Activated CD4-positive, alpha-beta T cell treated with anti-CD3 and anti-CD28 coated beads, Interleukin-2, amount 50 U/mL, for 1 hour (primary cell): ENCODE data around the gene IFNW1.
"Not testable (repeated sequence)": the region's sequence is repeated elsewhere in the genome, so short reads cannot be mapped to it uniquely, and the experiment has no call there.

Experiments used
- DNase-seq: peaks from one replicate; pipeline ENCODE4 v3.0.0-alpha.2; 2020

The IFNW1 gene

DNA sequence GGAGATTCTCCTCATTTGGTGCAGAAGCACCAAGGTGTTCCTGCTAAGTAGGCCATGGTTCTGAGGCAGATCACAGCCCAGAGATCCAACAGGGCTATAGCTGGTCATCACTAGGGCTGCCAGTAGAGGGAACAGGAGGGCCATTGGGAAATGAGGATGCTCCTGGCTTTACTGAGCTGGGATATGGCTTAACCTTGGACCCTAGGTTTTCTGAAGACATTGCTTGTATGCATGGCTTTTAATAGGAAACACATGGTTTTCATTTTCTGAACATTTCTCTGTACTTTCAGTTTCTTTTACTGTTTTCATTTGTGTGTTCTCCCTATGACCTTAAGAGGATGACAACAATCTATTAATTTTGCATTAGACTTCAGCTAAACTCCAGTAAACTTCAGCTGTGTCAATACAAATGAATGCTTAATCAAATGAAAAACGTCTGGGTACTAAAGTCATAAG, at the start of gene IFNW1:
Gene IFNW1, minus strand, starts transcription at position 406 of the 456 bp plus-strand sequence. Its CDS starts 262 bp downstream, at position 144.
- DNase-seq: no peak

DNA sequence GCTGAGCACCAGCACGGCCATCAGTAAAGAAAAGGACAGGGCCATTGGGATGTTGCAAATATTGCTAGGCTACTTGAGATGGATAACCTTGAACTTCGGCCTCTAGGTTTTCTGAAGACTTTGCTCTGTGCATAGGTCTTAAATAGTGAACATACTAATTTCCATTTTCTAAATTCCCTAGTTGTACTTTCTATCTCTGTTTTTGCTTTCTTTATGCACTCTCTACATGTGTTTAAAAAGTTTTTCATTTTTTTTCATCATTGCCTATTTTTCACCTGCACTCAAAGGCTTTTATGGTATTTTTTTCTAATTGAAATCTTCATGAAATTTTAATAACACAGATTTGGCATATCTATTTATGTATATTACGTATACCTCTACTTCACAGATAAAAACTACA, 45.9 kb upstream of the IFNW1 start, which contains the start of gene IFNA4:
Gene IFNA4, minus strand, starts transcription at position 101 of the 400 bp plus-strand sequence. Its CDS starts 56 bp downstream, at position 45.
- not testable (repeated sequence) for DNase-seq

DNA sequence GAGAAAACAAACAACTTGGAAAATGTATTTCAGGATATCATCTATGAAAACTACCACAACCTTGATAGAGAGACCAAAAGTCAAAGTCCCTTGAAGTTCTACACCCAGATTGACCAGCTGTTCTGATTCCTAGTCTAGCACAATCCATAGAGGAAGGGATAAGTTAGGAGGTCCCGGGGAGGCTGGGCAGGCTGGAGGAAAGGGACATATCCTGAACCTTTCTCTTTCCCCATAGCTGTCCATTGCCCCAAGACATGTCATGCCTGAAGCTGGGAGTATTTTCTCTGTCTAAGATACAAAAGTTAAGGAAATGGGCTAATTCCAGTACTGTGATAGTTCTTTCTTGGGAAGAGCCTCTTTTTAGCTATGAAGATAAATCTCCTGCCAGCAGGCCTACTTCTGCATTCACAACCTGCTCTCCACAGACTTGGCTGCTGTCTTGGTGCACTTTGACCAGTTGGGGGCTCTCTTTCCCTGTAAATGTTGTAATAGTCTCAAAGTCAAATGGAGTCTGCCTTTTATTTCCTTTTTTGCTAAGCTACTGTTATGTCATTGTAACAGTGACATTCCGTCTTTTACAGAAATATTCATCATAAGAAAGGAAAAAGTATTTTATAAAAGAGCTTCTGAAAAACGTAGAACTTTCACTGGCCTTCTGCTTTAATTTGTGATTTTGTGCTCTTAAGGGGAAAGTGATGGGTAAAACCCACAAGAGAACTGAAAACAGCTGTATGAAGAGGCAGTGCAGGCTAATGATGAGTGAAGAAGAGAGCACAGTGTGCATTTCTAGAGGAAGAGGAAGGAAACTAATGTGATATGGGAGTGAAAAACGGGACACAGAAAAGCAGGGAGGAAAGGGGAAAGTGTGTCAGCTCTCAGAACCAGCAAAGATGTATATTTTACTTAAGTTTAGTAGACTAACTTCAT, 41.4 kb upstream of the IFNW1 start:
- DNase-seq: not testable (repeated sequence)

DNA sequence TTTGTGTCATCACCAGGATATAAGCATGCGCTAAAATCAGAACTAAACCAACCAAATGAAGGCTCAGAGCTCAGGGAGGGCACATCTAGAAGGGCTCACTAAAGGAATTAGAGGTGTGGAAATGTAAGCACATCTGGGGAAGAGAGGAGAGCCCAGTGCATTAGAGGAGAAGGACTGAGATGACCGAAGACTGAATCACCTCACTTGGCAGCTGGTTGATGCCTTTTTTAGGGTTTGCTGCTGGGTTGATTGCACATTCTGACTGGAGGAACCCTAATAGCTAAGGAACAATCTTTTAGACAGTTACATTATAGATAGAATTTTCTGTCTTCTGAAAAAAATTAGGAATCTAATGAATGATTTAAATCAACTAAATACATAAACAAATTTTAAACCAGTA, 33.0 kb upstream of the IFNW1 start:
- no peak for DNase-seq

DNA sequence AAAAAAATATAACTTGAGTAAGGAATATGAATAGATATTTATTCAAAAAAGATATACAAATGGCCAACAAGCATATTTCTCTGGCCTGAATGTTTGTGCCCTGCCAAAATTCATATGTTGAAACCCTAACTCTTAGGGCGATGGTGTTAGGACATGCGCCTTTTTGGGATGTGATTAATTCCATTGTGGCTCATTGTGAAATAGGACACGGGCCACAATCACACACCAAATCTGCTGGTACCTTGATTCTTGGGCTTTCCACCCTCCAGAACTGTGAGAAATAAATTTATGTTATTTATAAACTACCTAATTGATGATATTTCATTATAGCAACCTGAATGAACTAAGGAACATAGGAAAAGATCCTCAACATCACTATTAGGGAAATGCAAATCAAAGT, 30.5 kb upstream of the IFNW1 start:
- no peak for DNase-seq

DNA sequence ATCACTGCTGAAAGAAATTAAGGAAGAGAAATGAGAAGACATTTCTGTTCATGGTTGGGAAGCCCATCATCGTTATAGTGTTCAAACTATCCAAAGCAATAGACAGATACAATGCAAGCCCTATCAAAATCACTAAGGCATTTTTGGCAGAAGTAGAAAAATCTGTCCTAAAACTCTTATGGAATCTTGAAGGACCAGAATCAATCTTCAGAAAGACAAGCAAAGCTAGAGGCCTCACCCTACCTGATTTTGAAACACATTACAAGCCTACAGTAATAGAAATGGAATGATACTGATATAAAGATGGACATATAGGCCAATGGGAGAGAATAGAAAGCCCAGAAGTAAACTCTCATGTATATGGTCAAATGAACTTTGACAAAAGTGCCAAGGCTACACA, 29.7 kb upstream of the IFNW1 start:
- no peak for DNase-seq

DNA sequence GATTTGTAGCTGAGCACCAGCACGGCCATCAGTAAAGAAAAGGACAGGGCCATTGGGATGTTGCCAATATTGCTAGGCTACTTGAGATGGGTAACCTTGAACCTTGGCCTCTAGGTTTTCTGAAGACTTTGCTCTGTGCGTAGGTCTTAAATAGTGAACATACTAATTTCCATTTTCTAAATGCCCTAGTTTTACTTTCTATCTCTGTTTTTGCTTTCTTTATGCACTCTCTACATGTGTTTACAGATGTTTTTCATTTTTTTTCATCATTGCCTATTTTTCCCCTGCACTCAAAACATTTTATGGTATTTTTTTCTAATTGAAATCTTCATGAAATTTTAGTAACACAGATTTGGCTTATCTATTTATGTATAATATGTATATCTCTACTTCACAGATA, 24.9 kb upstream of the IFNW1 start, which contains the start of gene IFNA21:
Gene IFNA21, minus strand, starts transcription at position 101 of the 400 bp plus-strand sequence. Its CDS starts 48 bp downstream, at position 53.
- not testable (repeated sequence) for DNase-seq

DNA sequence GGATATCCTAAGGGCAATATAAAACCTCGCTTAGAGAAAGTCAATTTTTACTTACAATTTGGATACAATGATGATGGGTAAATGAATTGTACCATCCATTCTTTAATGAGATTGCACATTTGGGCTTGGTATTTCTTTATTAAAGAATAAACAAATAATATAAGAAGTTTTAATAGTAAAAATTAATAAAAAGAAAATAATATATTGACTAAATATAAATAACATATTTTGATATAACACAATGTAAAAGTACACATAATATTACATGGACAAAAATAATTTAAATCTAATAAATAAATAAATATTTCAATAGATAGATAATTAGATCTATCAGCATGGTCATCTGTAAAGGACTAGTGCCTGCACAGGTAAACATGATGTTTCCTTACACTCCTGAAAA, 23.9 kb upstream of the IFNW1 start:
- DNase-seq: no peak

DNA sequence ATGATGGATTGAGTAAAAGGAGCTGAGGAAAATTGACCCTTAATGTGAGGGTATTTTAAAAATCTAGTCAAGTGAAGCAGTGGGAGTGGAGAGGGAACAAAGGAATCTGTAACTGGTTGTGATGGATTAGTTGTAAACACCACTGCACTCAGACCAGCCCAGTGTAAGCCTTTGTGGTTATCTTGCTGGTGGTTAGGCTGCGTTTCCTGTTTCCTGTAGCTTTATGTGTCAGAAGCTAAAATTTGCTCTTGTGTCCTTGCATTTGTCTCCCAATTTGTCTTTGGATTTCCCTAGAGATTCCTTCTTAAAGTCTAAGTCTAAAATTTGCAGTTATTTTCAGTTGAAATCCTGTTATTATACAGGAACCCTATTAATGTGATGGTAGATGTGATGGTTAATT, 18.5 kb upstream of the IFNW1 start:
- DNase-seq: no peak

DNA sequence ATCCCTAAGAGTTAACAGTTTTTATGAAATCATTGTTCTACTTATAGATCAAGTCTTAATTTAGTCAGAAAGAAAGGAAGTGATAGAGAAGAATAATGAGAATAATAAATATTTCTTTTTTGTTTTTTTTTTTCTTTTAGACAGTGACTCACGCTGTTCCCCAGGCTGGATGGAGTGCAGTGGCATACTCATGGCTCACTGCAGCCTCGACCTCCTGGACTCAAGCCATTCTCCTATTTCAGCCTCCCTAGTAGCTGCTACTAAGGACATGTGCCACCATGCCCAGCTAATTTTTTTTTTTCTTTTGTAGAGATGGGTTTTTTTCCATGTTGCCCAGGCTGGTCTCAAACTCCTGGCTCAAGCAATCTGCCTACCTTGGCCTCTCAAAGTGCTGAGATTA, 13.9 kb upstream of the IFNW1 start:
- DNase-seq: no peak

DNA sequence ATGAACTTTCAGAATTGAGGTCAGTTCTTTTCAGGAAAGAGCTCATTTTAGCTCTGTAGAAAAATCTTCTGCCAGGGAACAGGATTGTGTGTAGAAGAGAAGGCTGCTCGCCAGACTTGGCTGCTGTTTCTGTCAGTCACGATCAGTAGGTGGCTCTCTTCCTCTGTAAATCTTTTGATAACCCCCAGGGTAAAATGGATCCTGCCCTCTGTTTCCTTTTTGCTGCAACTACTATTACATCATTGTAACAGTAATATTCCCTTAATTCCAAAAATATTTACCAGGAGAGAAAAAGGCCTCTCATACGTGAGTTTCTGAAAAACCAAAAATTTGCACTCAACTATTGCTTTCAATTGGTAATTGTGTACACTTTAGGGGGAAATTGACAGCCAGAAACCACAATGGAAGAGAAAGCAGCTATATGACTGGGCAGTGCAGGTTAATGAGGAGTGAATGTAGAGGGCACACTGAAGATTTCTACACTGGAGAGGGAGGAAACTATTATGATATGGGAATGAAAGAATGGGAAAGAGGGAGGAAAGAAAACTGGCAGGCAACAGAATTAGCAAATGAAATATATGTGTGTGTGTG, 12.5 kb upstream of the IFNW1 start:
- no peak for DNase-seq

DNA sequence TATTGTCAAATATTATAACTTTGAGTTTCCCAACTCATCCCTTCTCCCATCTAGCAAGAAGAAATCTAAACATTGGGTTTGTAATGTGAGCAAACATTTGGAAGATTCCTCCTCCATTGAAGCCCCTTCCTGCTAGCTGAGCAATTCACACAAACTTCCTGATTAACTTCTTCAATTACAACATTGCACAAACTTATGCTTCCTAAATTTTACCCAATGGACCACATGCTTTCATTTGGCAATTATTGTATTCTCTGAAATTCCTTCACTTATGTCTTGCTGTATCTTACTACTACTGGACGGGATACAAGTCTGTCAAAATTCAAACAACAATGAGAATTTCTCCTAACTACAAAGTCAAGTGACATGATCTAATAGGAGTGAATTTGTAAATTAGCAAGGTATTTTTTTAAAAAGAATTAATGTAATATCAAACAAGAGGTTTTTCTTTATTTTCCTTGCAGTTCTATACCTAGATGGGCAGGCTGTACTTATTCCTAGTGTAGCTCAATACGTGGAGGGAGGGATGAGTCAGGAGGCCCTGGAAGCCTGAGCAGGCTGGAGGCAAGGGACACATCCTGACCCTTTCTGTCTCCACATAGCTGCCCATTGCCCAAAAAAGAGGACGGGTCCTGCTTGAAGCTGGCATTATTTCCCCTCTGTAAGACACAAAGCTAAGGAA, 11.8 kb upstream of the IFNW1 start:
- no peak for DNase-seq

DNA sequence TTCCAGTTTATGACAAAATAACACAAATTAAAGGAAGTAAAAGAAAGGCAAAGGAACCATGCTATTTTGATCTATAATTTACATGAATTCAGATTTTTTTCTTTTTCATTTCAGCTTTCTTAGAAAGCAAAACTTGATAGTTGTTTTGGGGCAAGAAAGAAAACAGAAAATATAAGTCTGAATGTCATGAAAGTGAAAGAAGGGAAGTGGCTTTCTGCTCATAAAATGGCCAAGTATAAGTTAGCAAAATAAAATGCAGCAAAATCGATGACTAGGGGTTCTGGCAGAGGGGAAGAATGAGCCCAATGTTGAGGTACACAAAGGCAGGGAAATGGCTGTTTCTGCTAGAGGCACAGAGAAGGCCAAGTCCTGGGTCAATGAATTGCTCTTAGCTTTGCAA, 3.0 kb upstream of the IFNW1 start:
- no peak for DNase-seq

DNA sequence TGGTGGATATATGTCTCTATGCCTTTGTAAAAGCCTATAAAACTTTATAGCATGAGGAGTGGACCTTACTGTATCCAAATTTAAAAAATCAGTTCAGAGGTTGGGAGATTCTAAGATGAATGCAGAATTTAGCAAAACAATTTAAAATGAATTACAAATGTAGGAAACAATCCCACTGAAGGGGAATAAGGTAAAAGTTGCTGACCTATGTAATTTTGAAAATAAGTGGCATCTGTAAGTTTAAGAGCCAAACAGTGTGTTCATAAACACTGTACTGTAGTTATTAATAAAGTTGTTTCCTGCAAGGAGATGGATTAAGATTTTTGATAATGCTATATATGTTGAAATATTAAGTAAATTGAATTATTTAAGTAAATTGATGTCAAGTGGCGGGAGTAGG, 4.6 kb downstream of the IFNW1 start:
- no peak for DNase-seq

DNA sequence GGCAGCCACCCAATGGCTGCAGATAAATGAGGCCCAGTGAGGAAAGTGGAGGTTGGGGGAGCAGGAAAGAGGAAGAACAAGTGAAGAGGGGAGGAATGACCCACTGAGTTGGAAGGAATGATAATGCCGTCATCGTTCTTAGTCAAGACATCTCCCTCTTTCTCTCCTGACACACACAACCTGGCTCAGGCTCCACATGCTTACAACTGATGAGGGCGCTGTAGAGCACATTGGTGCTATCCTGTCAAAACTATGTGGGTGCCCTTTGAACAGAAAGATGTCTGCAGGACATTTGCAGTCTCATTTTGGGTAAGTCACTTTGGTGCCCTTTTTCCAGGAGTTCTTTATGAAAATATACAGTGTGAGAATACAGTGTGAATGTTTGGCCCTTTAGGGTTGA, 5.9 kb downstream of the IFNW1 start:
- no peak for DNase-seq

DNA sequence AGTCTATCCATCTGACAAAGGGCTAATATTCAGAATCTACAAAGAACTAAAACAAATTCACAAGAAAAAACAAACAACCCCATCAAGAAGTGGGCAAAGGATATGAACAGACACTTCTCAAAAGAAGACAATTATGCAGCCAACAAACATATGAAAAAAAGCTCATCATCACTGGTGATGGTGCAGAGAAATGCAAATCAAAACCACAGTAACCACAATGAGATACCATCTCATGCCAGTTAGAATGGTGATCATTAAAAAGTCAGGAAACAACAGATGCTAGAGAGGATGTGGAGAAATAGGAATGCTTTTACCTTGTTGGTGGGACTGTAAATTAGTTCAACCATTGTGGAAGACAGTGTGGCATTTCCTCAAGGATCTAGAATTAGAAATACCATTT, 13.4 kb downstream of the IFNW1 start:
- DNase-seq: not testable (repeated sequence)

DNA sequence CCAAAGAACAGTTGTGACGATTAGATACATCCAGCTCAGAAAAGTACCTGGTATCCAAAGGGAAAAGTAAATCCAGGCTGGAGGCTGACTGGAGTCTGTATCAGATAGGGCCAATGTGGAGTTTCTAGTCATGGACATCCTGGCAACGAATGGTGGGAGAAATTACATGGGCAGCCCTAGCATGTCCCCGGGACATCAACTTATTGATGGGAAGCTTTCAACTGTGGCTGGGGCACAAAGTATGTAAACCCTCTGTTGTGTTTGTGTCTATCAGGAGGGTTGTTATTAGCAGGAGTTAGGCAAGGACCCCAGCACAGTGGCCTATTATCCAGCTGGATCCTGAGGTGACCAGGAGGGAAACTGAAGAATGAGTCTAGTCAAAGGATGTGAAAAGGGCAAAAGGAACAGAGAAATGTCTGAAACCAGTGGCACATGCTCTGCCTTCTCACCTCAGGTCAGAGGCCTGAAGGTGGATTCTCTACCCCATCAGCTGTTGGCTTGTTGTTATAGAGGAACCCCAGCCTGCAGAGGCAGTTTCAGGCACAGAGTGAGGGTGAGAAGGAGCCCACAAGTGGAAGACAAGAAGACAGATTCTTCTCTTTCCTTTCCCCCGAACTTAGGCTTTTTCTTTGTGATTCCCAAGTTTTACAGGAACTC, 19.9 kb downstream of the IFNW1 start:
- no peak for DNase-seq

DNA sequence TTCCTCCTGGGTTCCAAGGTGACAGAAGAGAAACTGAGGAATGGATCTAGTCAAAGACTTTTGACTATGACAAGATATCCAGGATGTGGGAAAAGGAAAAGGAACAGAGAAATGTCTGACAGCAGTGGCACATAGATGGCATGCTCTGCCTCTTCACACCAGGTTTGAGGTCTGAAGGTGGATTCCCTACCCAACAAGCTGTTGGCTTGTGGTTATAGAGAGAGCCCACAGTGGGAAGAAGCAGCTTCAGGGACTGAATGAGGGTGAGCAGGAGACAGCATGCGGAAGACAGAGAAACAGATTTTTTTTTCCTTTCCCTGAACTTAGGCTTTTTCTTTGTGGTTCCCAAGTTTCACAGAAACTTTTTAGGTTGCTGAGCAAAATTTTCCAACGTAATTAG, 20.6 kb downstream of the IFNW1 start:
- no peak for DNase-seq

DNA sequence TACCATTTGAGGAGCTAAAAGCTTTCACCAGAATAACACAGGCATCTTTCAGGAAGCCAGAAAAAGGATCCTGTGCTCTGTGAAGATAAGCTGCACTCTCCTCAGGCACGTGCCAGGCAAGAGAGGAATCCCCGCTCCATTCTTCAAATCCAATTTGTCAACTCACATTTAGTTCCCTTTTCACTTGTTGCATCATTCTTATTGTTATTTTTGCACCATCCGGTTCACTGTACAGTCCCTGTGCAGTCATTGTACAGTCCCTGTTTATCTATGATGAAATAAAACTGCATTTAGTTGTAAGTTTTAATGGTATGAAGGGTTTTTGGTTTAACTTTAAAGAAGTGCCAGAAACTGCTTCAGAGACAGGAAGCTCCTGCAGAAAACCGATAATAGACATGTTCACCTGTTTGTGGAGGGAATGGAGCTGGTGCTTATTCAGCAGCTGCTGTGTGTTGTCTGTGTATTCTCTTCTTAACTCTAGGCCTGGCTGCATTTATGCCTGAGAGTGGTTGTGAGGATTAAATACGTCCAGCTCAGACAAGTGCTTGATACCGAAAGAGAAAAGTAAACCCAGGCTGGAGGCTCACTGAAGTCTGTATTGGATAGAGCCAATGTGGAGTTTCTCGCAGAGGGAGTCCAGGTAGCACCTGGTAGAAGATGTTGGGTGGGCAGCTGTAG, 22.4 kb downstream of the IFNW1 start:
- no peak for DNase-seq

DNA sequence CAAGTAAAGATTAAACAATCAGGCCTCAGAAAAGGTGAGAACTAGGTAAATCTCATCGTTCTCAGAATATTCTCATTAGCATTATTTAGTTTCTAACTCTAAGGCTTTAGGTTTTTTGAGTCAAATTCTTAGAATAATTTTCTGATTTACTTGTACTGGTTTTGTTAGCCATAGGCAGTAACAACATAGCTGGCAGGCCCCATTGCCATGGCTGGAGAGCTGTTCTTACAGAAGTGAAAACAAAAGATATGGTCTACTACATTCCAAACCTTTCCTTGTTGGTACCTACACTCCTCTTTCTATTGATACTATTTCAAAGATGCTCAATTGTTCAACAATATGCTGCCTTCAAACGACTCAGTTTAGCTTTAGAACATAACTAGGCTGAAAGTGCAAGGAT, 27.3 kb downstream of the IFNW1 start:
- no peak for DNase-seq

DNA sequence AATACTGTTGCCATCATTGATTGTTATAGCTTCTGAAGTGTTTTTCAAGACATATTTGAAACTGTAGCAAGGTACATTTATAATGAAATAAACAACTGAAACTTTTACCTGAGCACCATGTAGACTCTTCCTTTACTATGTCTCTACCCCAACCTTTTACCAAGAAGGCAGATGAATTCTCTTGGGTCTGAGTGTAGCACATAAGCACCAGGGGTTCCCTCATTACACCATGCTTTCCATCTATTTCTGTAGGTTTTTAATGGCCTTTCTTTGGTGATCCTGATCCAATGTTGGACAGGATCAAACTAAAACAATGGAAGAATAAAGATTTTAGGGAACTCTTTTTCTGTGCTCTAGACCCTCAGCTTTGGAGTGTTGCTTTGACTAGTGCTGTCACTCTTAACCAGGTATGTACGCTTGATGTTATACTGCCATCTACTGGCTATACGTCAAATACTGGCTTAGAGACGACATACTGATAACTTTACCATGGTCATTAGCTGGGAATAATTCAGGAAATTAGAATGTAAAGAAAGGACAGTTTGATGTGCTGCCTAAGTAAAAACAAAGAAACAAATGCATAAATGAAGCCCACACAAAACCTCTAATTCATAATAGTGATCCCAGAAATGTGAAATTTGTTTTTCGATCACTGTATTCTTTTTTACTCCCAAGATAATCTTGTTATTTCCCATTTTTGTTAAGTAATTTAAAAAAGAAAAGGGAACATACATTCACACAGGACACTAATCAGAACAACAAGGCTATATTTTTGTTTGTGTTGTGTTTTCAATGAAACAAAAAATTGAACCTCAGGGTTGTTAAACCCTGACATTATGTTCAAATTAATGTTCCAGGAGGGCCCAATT, 30.7 kb downstream of the IFNW1 start:
- no peak for DNase-seq
